A549 (cell line): ENCODE measurements around the gene PTPRJ. TPM values are rescaled to one million over a fixed set of nuclear protein-coding genes. Genes with fewer than 3 reads are reported as not detected.

Experiments used
- ATAC-seq, 2 experiments: fragments of 200-7000 bp in 1 of 2; fragments of >200 bp in 1 of 2; cut with Nextera tagmentation in 1 of 2; cut with Tn5 transposase in 1 of 2; 3 replicates each; pipeline versions ENCODE4 v1.8.0 to v1.9.1; 2018 to 2020; ENCODE audit warnings: mild to moderate bottlenecking in 1 of 2, moderate library complexity in 1 of 2
- CTCF ChIA-PET: fragments of 300-600 bp; sonication (Branson Sonifier 250); formaldehyde crosslinking; extraction: SDS; loops from one replicate; lab custom pipeline; 2021; ENCODE audit warnings: antibody characterized with exemption, inconsistent platforms; lab: Yijun Ruan, JAX
- POLR2A ChIA-PET: fragments of 350-600 bp; formaldehyde crosslinking; extraction: SDS; loops from one replicate; lab custom pipeline; 2021; ENCODE audit warnings: antibody characterized with exemption, inconsistent platforms; lab: Yijun Ruan, JAX
- DNase-seq, 2 experiments: peaks; one replicate each; pipeline versions ENCODE4 v3.0.0 to v3.0.0-alpha.2; 2011 to 2016; ENCODE audit warnings: low read depth in 1 of 2, low spot score in 1 of 2
- FAIRE-seq: peaks from 2 replicates; lab custom pipeline; 2011; peaks lifted over from hg19 to GRCh38; lab: Jason Lieb, UNC
- H3K27ac ChIP-seq, 2 experiments: fragments of >200 bp; sonication (Bioruptor Twin); formaldehyde crosslinking; 3 replicates each; pipeline ENCODE4 v1.5.1; 2016 to 2017
- H3K4me1 ChIP-seq: fragments of >200 bp; sonication (Bioruptor Twin); formaldehyde crosslinking; 3 replicates; pipeline ENCODE4 v1.6.1; 2016
- H3K4me2 ChIP-seq: fragments of >200 bp; sonication (Bioruptor Twin); formaldehyde crosslinking; 3 replicates; pipeline ENCODE4 v1.6.1; 2016
- H3K4me3 ChIP-seq: fragments of >200 bp; sonication (Bioruptor Twin); formaldehyde crosslinking; 3 replicates; pipeline ENCODE4 v1.5.1; 2016
- H3K9me3 ChIP-seq: fragments of >200 bp; sonication (Bioruptor Twin); formaldehyde crosslinking; 3 replicates; pipeline ENCODE4 v1.6.1; 2016
- CBX8 ChIP-seq: fragments of 200-600 bp; sonication (generic); IDR thresholded peaks from 2 replicates; pipeline ENCODE4 v1.6.1; 2016
- CEBPB ChIP-seq, 2 experiments: fragments of >200 bp in 1 of 2; sonication (Bioruptor Twin) in 1 of 2; formaldehyde crosslinking in 1 of 2; IDR thresholded peaks; 2 replicates each; pipeline ENCODE4 v1.6.1; 2012 to 2016
- EP300 ChIP-seq, 2 experiments: fragments of >200 bp; sonication (Bioruptor Twin); formaldehyde crosslinking; IDR thresholded peaks; 2 replicates in 1 of 2; 3 replicates in 1 of 2; pipeline ENCODE4 v1.6.1; 2016 to 2017
- ESRRA ChIP-seq: fragments of 150-350 bp; IDR thresholded peaks from 2 replicates; pipeline ENCODE4 v1.6.1; 2014; ENCODE audit warnings: mild to moderate bottlenecking, low read length, borderline replicate concordance
- FOSL2 ChIP-seq, 2 experiments: fragments of 450-650 bp in 1 of 2; fragments of >200 bp in 1 of 2; sonication (Bioruptor Twin) in 1 of 2; formaldehyde crosslinking; IDR thresholded peaks; 2 replicates each; pipeline versions ENCODE4 v1.5.0 to v1.6.1; 2016 to 2020; ENCODE audit warnings: mild to moderate bottlenecking in 1 of 2, moderate library complexity in 1 of 2
- HEYL ChIP-seq: fragments of 250-450 bp; sonication (Bioruptor Pico); IDR thresholded peaks from 2 replicates; pipeline ENCODE4 v1.8.0; 2021; ENCODE audit warnings: mild to moderate bottlenecking, moderate library complexity
- HOXB13 ChIP-seq: fragments of 250-450 bp; sonication (Bioruptor Pico); IDR thresholded peaks from 2 replicates; pipeline ENCODE4 v1.5.0; 2020; ENCODE audit warnings: low read depth, mild to moderate bottlenecking, moderate library complexity
- JUN ChIP-seq, 2 experiments: fragments of >200 bp; sonication (Bioruptor Twin); formaldehyde crosslinking; IDR thresholded peaks; 2 replicates in 1 of 2; 3 replicates in 1 of 2; pipeline ENCODE4 v1.6.1; 2016 to 2017
- KDM1A ChIP-seq: fragments of 200-600 bp; sonication (generic); IDR thresholded peaks from 2 replicates; pipeline ENCODE4 v1.6.1; 2016; ENCODE audit warnings: low read depth, mild to moderate bottlenecking
- MAZ ChIP-seq: fragments of 150-350 bp; IDR thresholded peaks from 2 replicates; pipeline ENCODE4 v1.6.1; 2014; ENCODE audit warnings: antibody characterized with exemption, low read depth, low read length, borderline replicate concordance
- NR3C1 ChIP-seq: fragments of >200 bp; sonication (Bioruptor Twin); formaldehyde crosslinking; IDR thresholded peaks from 3 replicates; pipeline ENCODE4 v1.6.1; 2017
- POLR2AphosphoS2 ChIP-seq: conservative IDR thresholded peaks from 2 replicates; pipeline ENCODE4 v1.6.1; 2012; ENCODE audit warnings: low read length, improper control_type of control experiment, inconsistent platforms
- RCOR1 ChIP-seq: fragments of 150-350 bp; IDR thresholded peaks from 2 replicates; pipeline ENCODE4 v1.6.1; 2014; ENCODE audit warnings: antibody characterized with exemption, low read length, low read depth
- SMC3 ChIP-seq: fragments of >200 bp; sonication (Bioruptor Twin); formaldehyde crosslinking; IDR thresholded peaks from 3 replicates; pipeline ENCODE4 v1.6.1; 2018; ENCODE audit warnings: inconsistent platforms
- TFCP2L1 ChIP-seq: fragments of 250-450 bp; sonication (Bioruptor Pico); IDR thresholded peaks from 2 replicates; pipeline ENCODE4 v1.5.0; 2021; ENCODE audit warnings: mild to moderate bottlenecking
- WGBS: methylation state at CpG from one replicate; pipeline ENCODE4 v1.1.6; 2017; ENCODE audit errors: missing lambda C conversion rate; 5-methylcytosine and 5-hydroxymethylcytosine counted together
- polyA plus RNA-seq, 4 experiments: library from polyadenylated mRNA; depleted of rRNA in 3 of 4; stranded (reverse); fragments of >200 nt; fragmentation: RNase III in 1 of 4; extraction: RNeasy Plus Mini Kit Qiagen cat#74134 plus additional on column Dnase treatment in 1 of 4; gene quantifications; 2 replicates in 3 of 4; 3 replicates in 1 of 4; pipeline ENCODE4 v1.2.3, GENCODE V29; 2011 to 2017
- TF ChIP-seq, protein P1 (sequence below): fragments of 250-450 bp; sonication (Bioruptor Pico); IDR thresholded peaks from 2 replicates; pipeline ENCODE4 v1.5.0; 2021; ENCODE audit warnings: mild to moderate bottlenecking, moderate library complexity, borderline replicate concordance
- TF ChIP-seq, protein P2 (sequence below): fragments of 150-350 bp; IDR thresholded peaks from 2 replicates; pipeline ENCODE4 v1.6.1; 2014; ENCODE audit warnings: low read depth, mild to moderate bottlenecking, low read length
- TF ChIP-seq, protein P3 (sequence below): fragments of >200 bp; sonication (Bioruptor Twin); formaldehyde crosslinking; IDR thresholded peaks from 3 replicates; pipeline ENCODE4 v1.5.1; 2016
- TF ChIP-seq, protein P4 (sequence below): IDR thresholded peaks from 2 replicates; pipeline ENCODE4 v1.6.1; 2012
- TF ChIP-seq, protein P5 (sequence below): fragments of 450-650 bp; IDR thresholded peaks from 2 replicates; pipeline ENCODE4 v1.6.1; 2014; ENCODE audit warnings: antibody characterized with exemption
- TF ChIP-seq, protein P6 (sequence below): IDR thresholded peaks from 2 replicates; pipeline ENCODE4 v1.6.1; 2012

The PTPRJ gene
- polyA plus RNA-seq, 2 of the 4 experiments (the other 2 are of a cell fraction), result 30.3 to 50.5 TPM

DNA sequence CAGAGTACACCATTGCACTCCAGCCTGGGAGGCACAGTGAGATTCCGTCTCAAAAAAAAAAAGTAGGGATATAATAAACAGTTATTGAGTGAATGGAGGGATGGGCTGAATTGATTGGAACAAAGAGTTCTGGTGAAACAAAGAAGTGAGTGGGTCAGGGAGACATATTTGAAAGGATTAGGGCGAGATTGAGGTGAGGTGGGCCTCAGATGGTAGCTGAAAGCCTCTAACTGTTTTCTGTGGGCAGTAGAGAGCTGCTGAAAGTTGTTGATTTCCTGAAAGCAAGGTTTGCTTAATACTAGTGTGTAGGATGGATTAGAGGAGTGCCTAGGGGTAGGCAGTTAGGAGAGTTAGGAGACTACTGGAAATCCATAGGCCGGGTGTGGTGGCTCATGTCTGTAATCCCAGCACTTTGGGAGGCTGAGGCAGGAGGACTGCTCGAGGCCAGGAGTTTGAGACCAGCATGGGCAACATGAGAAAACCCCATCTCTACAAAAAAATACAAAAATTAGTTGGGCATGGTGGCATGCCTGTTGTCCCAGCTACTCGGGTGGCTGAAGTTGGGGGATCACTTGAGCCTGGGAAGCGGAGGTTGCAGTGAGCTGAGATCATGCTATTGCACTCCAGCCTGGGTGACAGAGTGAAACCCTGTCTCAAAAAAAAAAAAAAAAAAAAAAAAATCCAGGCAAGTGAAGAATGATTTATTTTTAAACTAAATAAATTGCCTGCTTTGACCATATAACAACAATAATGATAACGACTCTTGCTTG is 41.4 kb upstream of the PTPRJ start:
- H3K4me1 ChIP-seq, result peaks cover 73% of the 10 kb centered on the region
- no peaks in the 10 kb centered on the region for H3K9me3 ChIP-seq
- DNase-seq (no peak), FAIRE-seq (no peak), ATAC-seq (no peak)
- WGBS, result 76% methylated on average over 7 of the region's 7 CpGs
- H3K27ac ChIP-seq, result peak overlapping the region; percentile 75 to 87
- TF ChIP-seq HOXB13 (CRISPR knock-in tag) (no peak), HEYL (CRISPR knock-in tag) (no peak), POLR2AphosphoS2 (no peak), JUN (IDR thresholded peaks at IDR 0.05) (no peak), CBX8 (no peak), CEBPB (IDR thresholded peaks at IDR 0.05) (no peak), MAZ (no peak), NR3C1 (no peak), ESRRA (no peak), TFCP2L1 (no peak), SMC3 (no peak)
- TF ChIP-seq, protein P1, sequence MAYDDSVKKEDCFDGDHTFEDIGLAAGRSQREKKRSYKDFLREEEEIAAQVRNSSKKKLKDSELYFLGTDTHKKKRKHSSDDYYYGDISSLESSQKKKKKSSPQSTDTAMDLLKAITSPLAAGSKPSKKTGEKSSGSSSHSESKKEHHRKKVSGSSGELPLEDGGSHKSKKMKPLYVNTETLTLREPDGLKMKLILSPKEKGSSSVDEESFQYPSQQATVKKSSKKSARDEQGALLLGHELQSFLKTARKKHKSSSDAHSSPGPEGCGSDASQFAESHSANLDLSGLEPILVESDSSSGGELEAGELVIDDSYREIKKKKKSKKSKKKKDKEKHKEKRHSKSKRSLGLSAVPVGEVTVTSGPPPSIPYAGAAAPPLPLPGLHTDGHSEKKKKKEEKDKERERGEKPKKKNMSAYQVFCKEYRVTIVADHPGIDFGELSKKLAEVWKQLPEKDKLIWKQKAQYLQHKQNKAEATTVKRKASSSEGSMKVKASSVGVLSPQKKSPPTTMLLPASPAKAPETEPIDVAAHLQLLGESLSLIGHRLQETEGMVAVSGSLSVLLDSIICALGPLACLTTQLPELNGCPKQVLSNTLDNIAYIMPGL, result no peak
- TF ChIP-seq, protein P2, sequence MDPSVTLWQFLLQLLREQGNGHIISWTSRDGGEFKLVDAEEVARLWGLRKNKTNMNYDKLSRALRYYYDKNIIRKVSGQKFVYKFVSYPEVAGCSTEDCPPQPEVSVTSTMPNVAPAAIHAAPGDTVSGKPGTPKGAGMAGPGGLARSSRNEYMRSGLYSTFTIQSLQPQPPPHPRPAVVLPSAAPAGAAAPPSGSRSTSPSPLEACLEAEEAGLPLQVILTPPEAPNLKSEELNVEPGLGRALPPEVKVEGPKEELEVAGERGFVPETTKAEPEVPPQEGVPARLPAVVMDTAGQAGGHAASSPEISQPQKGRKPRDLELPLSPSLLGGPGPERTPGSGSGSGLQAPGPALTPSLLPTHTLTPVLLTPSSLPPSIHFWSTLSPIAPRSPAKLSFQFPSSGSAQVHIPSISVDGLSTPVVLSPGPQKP, result no peak
- TF ChIP-seq, protein P3, sequence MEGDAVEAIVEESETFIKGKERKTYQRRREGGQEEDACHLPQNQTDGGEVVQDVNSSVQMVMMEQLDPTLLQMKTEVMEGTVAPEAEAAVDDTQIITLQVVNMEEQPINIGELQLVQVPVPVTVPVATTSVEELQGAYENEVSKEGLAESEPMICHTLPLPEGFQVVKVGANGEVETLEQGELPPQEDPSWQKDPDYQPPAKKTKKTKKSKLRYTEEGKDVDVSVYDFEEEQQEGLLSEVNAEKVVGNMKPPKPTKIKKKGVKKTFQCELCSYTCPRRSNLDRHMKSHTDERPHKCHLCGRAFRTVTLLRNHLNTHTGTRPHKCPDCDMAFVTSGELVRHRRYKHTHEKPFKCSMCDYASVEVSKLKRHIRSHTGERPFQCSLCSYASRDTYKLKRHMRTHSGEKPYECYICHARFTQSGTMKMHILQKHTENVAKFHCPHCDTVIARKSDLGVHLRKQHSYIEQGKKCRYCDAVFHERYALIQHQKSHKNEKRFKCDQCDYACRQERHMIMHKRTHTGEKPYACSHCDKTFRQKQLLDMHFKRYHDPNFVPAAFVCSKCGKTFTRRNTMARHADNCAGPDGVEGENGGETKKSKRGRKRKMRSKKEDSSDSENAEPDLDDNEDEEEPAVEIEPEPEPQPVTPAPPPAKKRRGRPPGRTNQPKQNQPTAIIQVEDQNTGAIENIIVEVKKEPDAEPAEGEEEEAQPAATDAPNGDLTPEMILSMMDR, result no peak
- TF ChIP-seq, protein P4, sequence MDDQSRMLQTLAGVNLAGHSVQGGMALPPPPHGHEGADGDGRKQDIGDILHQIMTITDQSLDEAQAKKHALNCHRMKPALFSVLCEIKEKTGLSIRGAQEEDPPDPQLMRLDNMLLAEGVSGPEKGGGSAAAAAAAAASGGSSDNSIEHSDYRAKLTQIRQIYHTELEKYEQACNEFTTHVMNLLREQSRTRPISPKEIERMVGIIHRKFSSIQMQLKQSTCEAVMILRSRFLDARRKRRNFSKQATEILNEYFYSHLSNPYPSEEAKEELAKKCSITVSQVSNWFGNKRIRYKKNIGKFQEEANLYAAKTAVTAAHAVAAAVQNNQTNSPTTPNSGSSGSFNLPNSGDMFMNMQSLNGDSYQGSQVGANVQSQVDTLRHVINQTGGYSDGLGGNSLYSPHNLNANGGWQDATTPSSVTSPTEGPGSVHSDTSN, result no peak
- TF ChIP-seq, protein P5, sequence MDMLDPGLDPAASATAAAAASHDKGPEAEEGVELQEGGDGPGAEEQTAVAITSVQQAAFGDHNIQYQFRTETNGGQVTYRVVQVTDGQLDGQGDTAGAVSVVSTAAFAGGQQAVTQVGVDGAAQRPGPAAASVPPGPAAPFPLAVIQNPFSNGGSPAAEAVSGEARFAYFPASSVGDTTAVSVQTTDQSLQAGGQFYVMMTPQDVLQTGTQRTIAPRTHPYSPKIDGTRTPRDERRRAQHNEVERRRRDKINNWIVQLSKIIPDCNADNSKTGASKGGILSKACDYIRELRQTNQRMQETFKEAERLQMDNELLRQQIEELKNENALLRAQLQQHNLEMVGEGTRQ, result no peak
- CTCF ChIA-PET, result interaction anchor here (0.6 to 20.3 kb wide), 7 partner anchors 27 to 170 kb away, joined by 3 to 478 read pairs (median 4); partner anchors contain the start of gene PTPRJ
- H3K4me3 ChIP-seq, result no peak overlapping the region
- 0 out of 3 replicates have a peak overlapping the region, but pooled peaks have one; percentile 15 for H3K4me2 ChIP-seq
- POLR2A ChIA-PET, result no interaction called here

DNA sequence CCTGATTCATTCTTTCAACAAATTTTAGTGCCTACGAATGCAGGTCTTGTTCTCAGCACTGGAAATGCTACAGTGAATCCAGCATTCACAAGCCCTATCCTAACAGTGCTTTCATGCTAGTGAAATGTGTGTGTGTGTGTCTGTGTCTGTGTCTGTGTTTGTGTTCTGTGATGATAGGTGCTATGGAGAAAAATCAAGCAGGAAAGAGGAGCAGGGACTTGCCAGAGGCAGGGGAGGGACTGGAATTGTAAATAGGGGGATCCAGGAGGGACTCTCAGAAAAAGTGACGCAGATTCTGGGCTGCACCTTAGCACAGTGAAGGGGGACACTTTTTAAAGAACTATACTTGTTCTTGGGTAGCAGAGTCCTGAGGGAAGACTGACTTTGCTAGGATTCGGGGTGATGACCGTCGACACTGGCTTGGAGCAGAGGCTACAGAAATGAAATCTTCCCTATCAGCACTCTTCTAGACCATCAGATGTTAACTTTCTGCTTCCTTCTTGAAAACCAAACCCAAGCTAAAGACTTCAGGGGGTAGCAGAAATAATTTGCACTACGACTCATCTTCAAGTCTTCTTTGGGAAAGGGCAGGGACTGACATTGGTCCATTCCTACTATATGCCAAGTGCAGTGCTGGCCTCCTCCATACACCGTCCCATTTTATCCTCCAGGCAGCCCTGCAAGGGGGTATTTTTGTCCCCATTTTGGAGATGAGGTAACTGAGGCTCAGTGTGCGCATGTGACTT is 39.3 kb upstream of the PTPRJ start:
- ATAC-seq (peak in 1 of 2 experiments; percentile 4; a peak in 1 of 6 replicates), FAIRE-seq (no peak), DNase-seq (no peak)
- H3K4me3 ChIP-seq, result no peak overlapping the region
- H3K9me3 ChIP-seq, result no peaks in the 10 kb centered on the region
- peak overlapping the region; percentile 58 for H3K4me2 ChIP-seq
- TF ChIP-seq KDM1A, result no peak
- no peak for TF ChIP-seq FOSL2 (IDR thresholded peaks at IDR 0.05)
- TF ChIP-seq FOSL2 (CRISPR knock-in tag; IDR thresholded peaks at IDR 0.05), result no peak
- TF ChIP-seq, protein P6, sequence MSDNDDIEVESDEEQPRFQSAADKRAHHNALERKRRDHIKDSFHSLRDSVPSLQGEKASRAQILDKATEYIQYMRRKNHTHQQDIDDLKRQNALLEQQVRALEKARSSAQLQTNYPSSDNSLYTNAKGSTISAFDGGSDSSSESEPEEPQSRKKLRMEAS, result 0 out of 2 replicates have a peak, but pooled peaks have one; percentile 2
- no peak for TF ChIP-seq SMC3
- TF ChIP-seq EP300 (IDR thresholded peaks at IDR 0.05), result no peak
- no peak for TF ChIP-seq RCOR1
- CTCF ChIA-PET, result interaction anchor here (0.8 to 20.3 kb wide), 3 partner anchors 7 to 167 kb away, joined by 3 to 478 read pairs (median 89); no protein-coding TSS in a partner anchor
- 82% methylated on average over 8 of the region's 8 CpGs for WGBS
- POLR2A ChIA-PET, result interaction anchor here (0.9 kb wide), 1 partner anchor 39 kb away, joined by 6 read pairs; the partner anchor contains the start of gene PTPRJ
- H3K4me1 ChIP-seq, result peaks cover 85% of the 10 kb centered on the region
- peak overlapping the region; percentile 87 for H3K27ac ChIP-seq
